Measurements from ENCODE around the gene CELF3. TPM values are rescaled to one million over a fixed set of nuclear protein-coding genes. Genes with fewer than 3 reads are reported as not detected.

The CELF3 gene
- total RNA-seq, 1 experiment from 2014 or later: not detected

DNA sequence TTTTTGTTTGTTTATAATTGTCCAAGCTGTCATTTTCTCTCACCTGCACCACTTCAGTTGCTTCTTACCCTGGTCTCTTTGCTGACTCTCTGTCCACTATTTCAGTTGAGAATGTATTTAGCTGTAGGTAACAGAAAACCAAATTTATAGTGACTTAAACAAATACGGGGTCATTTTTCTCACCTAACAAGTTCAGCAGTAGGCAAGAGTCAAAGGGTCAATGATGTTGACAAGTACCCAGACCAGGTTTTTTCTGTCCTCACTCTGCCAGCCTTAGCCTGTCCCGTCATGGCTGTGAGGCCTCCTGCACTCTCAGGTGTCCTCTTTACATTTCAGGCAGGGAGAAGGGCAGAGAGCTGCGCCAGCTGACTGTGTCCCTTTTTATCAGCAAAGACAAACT, 16.5 kb upstream of the CELF3 start:
- peaks cover 10% of the 10 kb centered on the region for H3K36me3 Mint-ChIP-seq (ENCODE audit: insufficient read depth, unreplicated experiment)
- TF ChIP-seq, protein P1, sequence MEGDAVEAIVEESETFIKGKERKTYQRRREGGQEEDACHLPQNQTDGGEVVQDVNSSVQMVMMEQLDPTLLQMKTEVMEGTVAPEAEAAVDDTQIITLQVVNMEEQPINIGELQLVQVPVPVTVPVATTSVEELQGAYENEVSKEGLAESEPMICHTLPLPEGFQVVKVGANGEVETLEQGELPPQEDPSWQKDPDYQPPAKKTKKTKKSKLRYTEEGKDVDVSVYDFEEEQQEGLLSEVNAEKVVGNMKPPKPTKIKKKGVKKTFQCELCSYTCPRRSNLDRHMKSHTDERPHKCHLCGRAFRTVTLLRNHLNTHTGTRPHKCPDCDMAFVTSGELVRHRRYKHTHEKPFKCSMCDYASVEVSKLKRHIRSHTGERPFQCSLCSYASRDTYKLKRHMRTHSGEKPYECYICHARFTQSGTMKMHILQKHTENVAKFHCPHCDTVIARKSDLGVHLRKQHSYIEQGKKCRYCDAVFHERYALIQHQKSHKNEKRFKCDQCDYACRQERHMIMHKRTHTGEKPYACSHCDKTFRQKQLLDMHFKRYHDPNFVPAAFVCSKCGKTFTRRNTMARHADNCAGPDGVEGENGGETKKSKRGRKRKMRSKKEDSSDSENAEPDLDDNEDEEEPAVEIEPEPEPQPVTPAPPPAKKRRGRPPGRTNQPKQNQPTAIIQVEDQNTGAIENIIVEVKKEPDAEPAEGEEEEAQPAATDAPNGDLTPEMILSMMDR (IDR thresholded peaks at IDR 0.05; ENCODE audit: unreplicated experiment): no peak
- H3K9me3 Mint-ChIP-seq (ENCODE audit: low read depth, unreplicated experiment): peaks cover 8% of the 10 kb centered on the region
- peaks cover 44% of the 10 kb centered on the region for H3K4me1 Mint-ChIP-seq (ENCODE audit: low read depth, unreplicated experiment)
- no peak overlapping the region for H3K4me3 Mint-ChIP-seq (ENCODE audit: low read depth, unreplicated experiment)
- intact Hi-C loops (cut with micrococcal nuclease; ENCODE audit: unreplicated experiment): no loop called here
- CTCF ChIA-PET: interaction anchor here (0.6 to 1.5 kb wide), 5 partner anchors 16 to 397 kb away, joined by 3 to 5 read pairs (median 3); no protein-coding TSS in a partner anchor
- no peaks in the 10 kb centered on the region for H3K27me3 Mint-ChIP-seq (ENCODE audit: unreplicated experiment)
- DNase-seq: no peak
- H3K27ac Mint-ChIP-seq (ENCODE audit: unreplicated experiment): no peak overlapping the region
- no TSS peak for BruUV-seq (replicated peaks)

DNA sequence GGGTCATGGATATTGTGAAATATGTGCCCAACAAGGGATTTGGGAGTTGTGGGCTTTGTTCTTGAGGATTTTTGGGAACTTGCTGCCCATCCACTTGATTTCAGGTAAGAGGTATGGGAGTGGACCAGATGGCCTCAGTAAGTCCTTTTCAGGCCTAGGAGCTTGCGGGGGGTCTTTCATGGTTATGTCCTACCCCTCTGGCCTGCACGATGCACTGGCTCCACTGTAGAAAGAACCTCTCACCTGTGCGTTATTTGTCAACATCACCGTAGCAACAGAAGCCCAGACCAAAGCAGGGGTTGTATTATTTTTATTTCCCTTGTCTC, 13.3 kb upstream of the CELF3 start:
- no peak overlapping the region for H3K4me3 Mint-ChIP-seq (ENCODE audit: low read depth, unreplicated experiment)
- no peak for DNase-seq
- H3K4me1 Mint-ChIP-seq (ENCODE audit: low read depth, unreplicated experiment): peaks cover 39% of the 10 kb centered on the region
- H3K9me3 Mint-ChIP-seq (ENCODE audit: low read depth, unreplicated experiment): peaks cover 2% of the 10 kb centered on the region
- intact Hi-C loops (cut with micrococcal nuclease; ENCODE audit: unreplicated experiment): no loop called here
- TF ChIP-seq, protein P1 (IDR thresholded peaks at IDR 0.05; ENCODE audit: unreplicated experiment): no peak
- CTCF ChIA-PET: interaction anchor here (0.6 to 2.3 kb wide), 8 partner anchors 9 to 186 kb away, joined by 3 to 7 read pairs (median 4); partner anchors contain the start of gene RIIAD1
- peak overlapping the region; percentile 63 for H3K27ac Mint-ChIP-seq (ENCODE audit: unreplicated experiment)
- BruUV-seq (replicated peaks): no TSS peak
- H3K36me3 Mint-ChIP-seq (ENCODE audit: insufficient read depth, unreplicated experiment): peaks cover 10% of the 10 kb centered on the region
- no peaks in the 10 kb centered on the region for H3K27me3 Mint-ChIP-seq (ENCODE audit: unreplicated experiment)

DNA sequence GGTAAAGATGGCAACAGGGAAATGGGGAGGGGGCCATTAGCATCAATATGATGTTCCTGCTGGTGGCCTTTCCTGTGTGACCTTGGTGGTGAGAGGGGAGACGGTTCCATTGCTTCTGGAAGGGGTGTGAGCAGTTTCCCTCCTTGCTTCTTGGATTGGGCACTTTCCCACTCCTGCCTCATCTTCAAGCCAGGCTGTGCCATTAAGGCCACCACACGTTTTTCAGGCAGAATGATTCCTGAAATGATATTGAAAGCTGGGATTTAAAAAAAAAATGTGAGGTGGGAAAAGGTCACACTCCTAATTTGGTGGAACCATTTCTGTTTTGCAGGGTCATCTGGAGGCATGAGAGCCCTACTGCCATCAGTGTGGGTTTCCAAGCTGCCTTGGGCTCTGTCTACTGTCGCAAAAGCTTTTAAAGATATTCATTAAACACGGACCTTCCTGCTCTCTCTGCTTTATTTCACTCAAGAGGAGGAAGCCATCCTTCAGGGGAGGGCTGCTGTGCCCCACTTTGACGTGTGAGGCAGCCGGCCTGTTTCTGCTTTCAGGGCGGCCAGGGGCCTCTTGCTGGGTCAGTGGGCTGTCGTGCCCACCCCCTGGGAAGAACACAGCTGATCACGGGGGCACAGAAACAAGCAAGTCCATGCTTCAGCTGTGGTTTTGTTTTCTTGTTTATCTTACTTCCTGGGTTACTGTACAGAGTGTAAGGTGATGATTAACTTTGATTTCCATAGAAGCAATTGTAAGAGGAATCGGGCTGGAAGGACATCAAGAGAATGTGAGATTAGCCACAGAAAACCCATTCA, 12.8 kb upstream of the CELF3 start:
- TF ChIP-seq, protein P1 (IDR thresholded peaks at IDR 0.05; ENCODE audit: unreplicated experiment): no peak
- H3K27me3 Mint-ChIP-seq (ENCODE audit: unreplicated experiment): no peaks in the 10 kb centered on the region
- H3K4me1 Mint-ChIP-seq (ENCODE audit: low read depth, unreplicated experiment): peaks cover 36% of the 10 kb centered on the region
- peak overlapping the region; percentile 63 for H3K27ac Mint-ChIP-seq (ENCODE audit: unreplicated experiment)
- intact Hi-C loops (cut with micrococcal nuclease; ENCODE audit: unreplicated experiment): no loop called here
- H3K36me3 Mint-ChIP-seq (ENCODE audit: insufficient read depth, unreplicated experiment): peaks cover 10% of the 10 kb centered on the region
- BruUV-seq (replicated peaks): no TSS peak
- CTCF ChIA-PET: interaction anchor here (0.5 to 2.3 kb wide), 11 partner anchors 8 to 144 kb away, joined by 3 to 13 read pairs (median 4); partner anchors contain the start of gene RIIAD1
- H3K4me3 Mint-ChIP-seq (ENCODE audit: low read depth, unreplicated experiment): peak overlapping the region; percentile 12
- H3K9me3 Mint-ChIP-seq (ENCODE audit: low read depth, unreplicated experiment): peaks cover 2% of the 10 kb centered on the region
- peak; percentile 25 for DNase-seq

DNA sequence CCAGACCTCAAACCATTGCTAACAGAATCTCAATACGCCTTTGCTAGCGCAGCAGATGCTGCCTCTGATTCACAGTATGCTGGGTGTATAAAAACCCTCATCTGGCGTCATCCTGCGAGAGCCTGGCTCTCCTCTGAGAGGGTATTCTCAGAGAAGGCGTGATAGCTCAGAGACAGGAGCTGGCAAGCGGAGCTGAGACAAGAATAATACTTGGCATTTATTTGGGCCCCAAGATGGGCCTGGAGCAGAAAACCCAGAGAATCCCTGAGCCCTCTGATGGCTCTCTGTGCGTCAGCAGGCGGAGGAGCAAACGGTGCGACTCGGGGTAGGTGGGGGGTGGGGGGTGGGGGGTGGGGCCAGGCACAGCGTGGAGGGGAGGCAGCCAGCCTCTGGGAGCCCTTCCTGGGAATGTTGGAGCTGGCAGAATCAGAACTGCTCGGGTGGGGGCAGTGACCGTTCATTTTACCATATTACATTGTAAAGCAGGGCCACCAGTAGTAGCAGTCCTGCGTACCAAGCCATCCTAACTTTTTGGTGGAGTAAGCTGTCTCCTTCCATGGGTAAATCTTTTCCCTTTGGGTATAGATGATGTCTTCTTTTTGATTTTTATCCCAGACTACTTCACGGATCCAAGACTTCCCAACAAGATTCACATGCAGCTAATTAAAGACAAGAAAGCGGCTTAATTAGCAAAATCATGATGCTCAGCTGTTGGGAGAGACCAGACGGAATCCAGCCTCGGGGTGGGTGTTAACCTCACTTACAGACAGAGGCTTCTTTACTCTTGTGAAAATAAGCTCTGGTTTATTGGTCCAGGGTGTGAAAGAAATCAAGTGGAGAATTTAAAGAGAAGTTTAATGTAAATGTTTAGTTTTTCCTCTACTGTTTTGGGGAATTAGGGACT, 11.8 kb upstream of the CELF3 start:
- no peak overlapping the region for H3K4me3 Mint-ChIP-seq (ENCODE audit: low read depth, unreplicated experiment)
- CTCF ChIA-PET: interaction anchor here (0.9 to 2.3 kb wide), 4 partner anchors 11 to 131 kb away, joined by 3 to 5 read pairs (median 4); no protein-coding TSS in a partner anchor
- BruUV-seq (replicated peaks): no TSS peak

More for the DNA sequence above, 11.8 kb upstream of the CELF3 start:
- Mint-ChIP-seq H3K4me1 (ENCODE audit: low read depth, unreplicated experiment) (peaks cover 42% of the 10 kb centered on the region), H3K36me3 (ENCODE audit: insufficient read depth, unreplicated experiment) (peaks cover 10% of the 10 kb centered on the region), H3K9me3 (ENCODE audit: low read depth, unreplicated experiment) (peaks cover 2% of the 10 kb centered on the region), H3K27ac (ENCODE audit: unreplicated experiment) (peak overlapping the region; percentile 57), H3K27me3 (ENCODE audit: unreplicated experiment) (no peaks in the 10 kb centered on the region)
- intact Hi-C loops (cut with micrococcal nuclease; ENCODE audit: unreplicated experiment): no loop called here
- DNase-seq: no peak
- TF ChIP-seq, protein P1 (IDR thresholded peaks at IDR 0.05; ENCODE audit: unreplicated experiment): no peak

All from Calu3 (cell line).